Measurements from ENCODE around the gene PDE7B.

PDE7B gene

GRCh38 chr6:135962731-135963130, 111.2 kb downstream of the PDE7B start:
- CTCF ChIA-PET, result no interaction called here
- H3K4me3 ChIP-seq (ENCODE audit: low read depth, low read length), result no peak overlapping the region
- H3K4me1 ChIP-seq (ENCODE audit: control insufficient read depth, insufficient read depth, low read length), result no peaks in the 10 kb centered on the region
- H3K27ac ChIP-seq (ENCODE audit: extremely low read depth, low read depth, low read length), result no peak overlapping the region
- no peaks in the 10 kb centered on the region for H3K9me3 ChIP-seq (ENCODE audit: control insufficient read depth, insufficient read depth, low read depth, low read length)
- no peak for TF ChIP-seq ZNF169 (tag by site-specific recombination; IDR thresholded peaks at IDR 0.05)
- TF ChIP-seq ZNF692 (tag by site-specific recombination; IDR thresholded peaks at IDR 0.05), result no peak
- TF ChIP-seq ZNF202 (tag by site-specific recombination; IDR thresholded peaks at IDR 0.05; ENCODE audit: borderline replicate concordance), result no peak
- no peak for TF ChIP-seq ZBTB26 (tag by site-specific recombination; optimal IDR thresholded peaks at IDR 0.05)
- TF ChIP-seq ZNF776 (tag by site-specific recombination; IDR thresholded peaks at IDR 0.05; ENCODE audit: borderline replicate concordance), result no peak
- no peak for TF ChIP-seq KLF17 (tag by site-specific recombination; IDR thresholded peaks at IDR 0.05)
- TF ChIP-seq MEIS1 (CRISPR knock-in tag; IDR thresholded peaks at IDR 0.05; ENCODE audit: borderline replicate concordance), result no peak
- no peak for TF ChIP-seq ZNF157 (tag by site-specific recombination; IDR thresholded peaks at IDR 0.05)
- no peak for TF ChIP-seq ZNF664 (tag by site-specific recombination; IDR thresholded peaks at IDR 0.05)
- TF ChIP-seq HOXC10 (CRISPR knock-in tag; IDR thresholded peaks at IDR 0.05), result no peak
- no peak for TF ChIP-seq ZNF18 (tag by site-specific recombination; IDR thresholded peaks at IDR 0.05)
- TF ChIP-seq ZNF146 (tag by site-specific recombination; IDR thresholded peaks at IDR 0.05), result no peak
- no peak for TF ChIP-seq REST (tag by site-specific recombination; IDR thresholded peaks at IDR 0.05)
- H3K36me3 ChIP-seq (ENCODE audit: control insufficient read depth in 2 of 2, insufficient read depth in 1 of 2, low read length in 2 of 2), result no peaks in the 10 kb centered on the region
- POLR2A ChIA-PET, result no interaction called here

- H3K36me3 ChIP-seq (ENCODE audit: control insufficient read depth in 2 of 2, insufficient read depth in 1 of 2, low read length in 2 of 2), result no peaks in the 10 kb centered on the region
- H3K27ac ChIP-seq (ENCODE audit: extremely low read depth, low read depth, low read length), result no peak overlapping the region
- no peak overlapping the region for H3K4me3 ChIP-seq (ENCODE audit: low read depth, low read length)
- ChIA-PET CTCF (interaction anchor here (2.7 kb wide), 1 partner anchor 255 kb away, joined by 5 read pairs; no protein-coding TSS in a partner anchor), POLR2A (no interaction called here)
- no peak for TF ChIP-seq ZBTB6 (tag by site-specific recombination; IDR thresholded peaks at IDR 0.05)
- TF ChIP-seq ATF2 (tag by site-specific recombination; IDR thresholded peaks at IDR 0.05; ENCODE audit: low read depth), result peak; percentile 72
- no peaks in the 10 kb centered on the region for H3K4me1 ChIP-seq (ENCODE audit: control insufficient read depth, insufficient read depth, low read length)
- H3K9me3 ChIP-seq (ENCODE audit: control insufficient read depth, insufficient read depth, low read depth, low read length), result no peaks in the 10 kb centered on the region
These were observed 119.2 kb downstream of the PDE7B start for GRCh38 chr6:135970750-135971149.

Data from HEK293 (cell line).